Left ventricle myocardium inferior (tissue), 1 donor: ENCODE measurements around the gene SPG11. TPM values are rescaled to one million over a fixed set of nuclear protein-coding genes. Genes with fewer than 3 reads are reported as not detected.

Source experiments
- DNase-seq: peaks from one replicate; pipeline ENCODE4 v3.0.0-alpha.2; 2020
- H3K27ac ChIP-seq: fragments of 200-600 bp; replicated peaks from 2 replicates; pipeline ENCODE4 v1.8.0; 2021
- H3K27me3 ChIP-seq: fragments of 200-600 bp; 2 replicates; pipeline ENCODE4 v1.8.0; 2021; ENCODE audit warnings: low read depth
- H3K36me3 ChIP-seq: fragments of 200-600 bp; 2 replicates; pipeline ENCODE4 v1.8.0; 2021
- H3K4me1 ChIP-seq: fragments of 200-600 bp; 2 replicates; pipeline ENCODE4 v1.8.0; 2021
- H3K4me3 ChIP-seq: fragments of 200-600 bp; 2 replicates; pipeline ENCODE4 v1.8.0; 2021; ENCODE audit warnings: mild to moderate bottlenecking, moderate library complexity
- H3K9me3 ChIP-seq: fragments of 200-600 bp; replicated peaks from 2 replicates; pipeline ENCODE4 v1.8.0; 2021
- intact Hi-C: fragments of 100-400 bp; cut with micrococcal nuclease; formaldehyde crosslinking; loops from one replicate; pipeline ENCODE4 v1.11.0; 2022
- total RNA-seq: library from RNA; stranded (reverse); fragmentation: NEBNext Ultra II Directional; extraction: Animal tissue kit (Norgen Biotek cat#: 25700); gene quantifications from one replicate; pipeline ENCODE4 v1.2.1, GENCODE V29; 2021
- TF ChIP-seq, protein P1 (sequence below): fragments of 200-600 bp; IDR thresholded peaks from 2 replicates; pipeline ENCODE4 v1.8.0; 2021; ENCODE audit warnings: antibody characterized with exemption, mild to moderate bottlenecking, borderline replicate concordance
- donor health status: DM: no; HTN: yes; CAD: no; lungs with severe emphysema.

The SPG11 gene
- total RNA-seq, 1 donor from 2014 or later = 49.6 TPM

DNA sequence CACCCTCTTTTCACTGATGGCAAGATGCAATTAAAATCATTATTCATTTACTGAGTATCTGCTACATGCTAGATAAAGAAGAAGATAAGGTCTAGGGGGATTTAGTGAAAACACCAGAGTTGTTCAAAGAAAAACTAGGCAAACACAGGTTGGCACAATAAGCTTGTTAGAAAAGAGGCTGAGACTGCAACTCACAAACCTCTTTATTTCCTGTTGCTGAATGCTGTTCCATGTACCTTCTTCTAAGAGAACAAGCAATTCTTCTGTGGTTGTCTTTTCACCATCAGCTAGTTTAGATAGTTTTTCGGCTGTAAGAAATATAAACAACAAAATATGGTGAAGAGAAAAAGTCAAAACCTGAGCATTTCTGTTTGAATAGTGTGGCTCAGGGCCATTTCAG, 65.4 kb downstream of the SPG11 start:
- H3K4me1 ChIP-seq = peaks cover 6% of the 10 kb centered on the region
- no peak for DNase-seq
- TF ChIP-seq, protein P1, sequence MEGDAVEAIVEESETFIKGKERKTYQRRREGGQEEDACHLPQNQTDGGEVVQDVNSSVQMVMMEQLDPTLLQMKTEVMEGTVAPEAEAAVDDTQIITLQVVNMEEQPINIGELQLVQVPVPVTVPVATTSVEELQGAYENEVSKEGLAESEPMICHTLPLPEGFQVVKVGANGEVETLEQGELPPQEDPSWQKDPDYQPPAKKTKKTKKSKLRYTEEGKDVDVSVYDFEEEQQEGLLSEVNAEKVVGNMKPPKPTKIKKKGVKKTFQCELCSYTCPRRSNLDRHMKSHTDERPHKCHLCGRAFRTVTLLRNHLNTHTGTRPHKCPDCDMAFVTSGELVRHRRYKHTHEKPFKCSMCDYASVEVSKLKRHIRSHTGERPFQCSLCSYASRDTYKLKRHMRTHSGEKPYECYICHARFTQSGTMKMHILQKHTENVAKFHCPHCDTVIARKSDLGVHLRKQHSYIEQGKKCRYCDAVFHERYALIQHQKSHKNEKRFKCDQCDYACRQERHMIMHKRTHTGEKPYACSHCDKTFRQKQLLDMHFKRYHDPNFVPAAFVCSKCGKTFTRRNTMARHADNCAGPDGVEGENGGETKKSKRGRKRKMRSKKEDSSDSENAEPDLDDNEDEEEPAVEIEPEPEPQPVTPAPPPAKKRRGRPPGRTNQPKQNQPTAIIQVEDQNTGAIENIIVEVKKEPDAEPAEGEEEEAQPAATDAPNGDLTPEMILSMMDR = no peak
- no peaks in the 10 kb centered on the region for H3K9me3 ChIP-seq
- H3K27me3 ChIP-seq = no peaks in the 10 kb centered on the region
- intact Hi-C loops = no loop called here
- H3K27ac ChIP-seq = no peak overlapping the region
- no peak overlapping the region for H3K4me3 ChIP-seq
- peaks cover 99% of the 10 kb centered on the region for H3K36me3 ChIP-seq

- H3K4me1 ChIP-seq = peaks cover 6% of the 10 kb centered on the region
- no peak for DNase-seq
- peaks cover 99% of the 10 kb centered on the region for H3K36me3 ChIP-seq
- TF ChIP-seq, protein P1 = no peak
- intact Hi-C loops = no loop called here
- H3K4me3 ChIP-seq = no peak overlapping the region
- no peaks in the 10 kb centered on the region for H3K9me3 ChIP-seq
- no peaks in the 10 kb centered on the region for H3K27me3 ChIP-seq
- H3K27ac ChIP-seq = no peak overlapping the region
Measured at GRCh38 chr15:44596511-44597010, 66.9 kb downstream of the SPG11 start.

GRCh38 chr15:44595656-44596510, 67.6 kb downstream of the SPG11 start:
- Histone ChIP-seq H3K9me3 (no peaks in the 10 kb centered on the region), H3K4me1 (peaks cover 6% of the 10 kb centered on the region), H3K36me3 (peaks cover 99% of the 10 kb centered on the region), H3K4me3 (no peak overlapping the region), H3K27me3 (no peaks in the 10 kb centered on the region), H3K27ac (no peak overlapping the region)
- intact Hi-C loops = no loop called here
- no peak for DNase-seq
- TF ChIP-seq, protein P1 = no peak

DNA sequence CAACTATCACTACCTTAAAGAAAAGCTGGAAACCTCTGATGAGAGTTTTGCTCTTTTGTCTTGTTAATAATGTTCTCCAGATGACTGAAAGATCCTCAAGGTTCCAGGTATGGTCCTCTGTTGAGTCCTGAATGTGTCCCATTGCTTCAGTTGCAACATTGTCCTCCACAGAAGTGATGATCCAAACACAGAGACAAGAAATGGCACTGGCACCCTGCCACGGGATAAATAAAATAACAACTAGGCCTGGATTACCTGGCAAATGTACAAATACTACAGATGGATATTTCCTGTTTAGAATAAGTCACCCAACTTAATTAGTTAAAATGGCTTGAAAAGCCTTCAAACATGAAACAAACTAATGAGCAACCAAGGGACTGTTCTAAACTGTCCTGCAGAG, 68.2 kb downstream of the SPG11 start:
- Histone ChIP-seq H3K4me1 (peaks cover 6% of the 10 kb centered on the region), H3K9me3 (no peaks in the 10 kb centered on the region), H3K27me3 (no peaks in the 10 kb centered on the region), H3K36me3 (peaks cover 99% of the 10 kb centered on the region), H3K27ac (no peak overlapping the region), H3K4me3 (no peak overlapping the region)
- TF ChIP-seq, protein P1 = no peak
- intact Hi-C loops = no loop called here
- no peak for DNase-seq

GRCh38 chr15:44593042-44593736, 70.3 kb downstream of the SPG11 start:
- TF ChIP-seq, protein P1 = peak; percentile 45
- DNase-seq = no peak

More at GRCh38 chr15:44593042-44593736, 70.3 kb downstream of the SPG11 start:
- peaks cover 100% of the 10 kb centered on the region for H3K36me3 ChIP-seq
- no peak overlapping the region for H3K4me3 ChIP-seq
- no peaks in the 10 kb centered on the region for H3K9me3 ChIP-seq
- H3K27ac ChIP-seq = no peak overlapping the region
- peaks cover 6% of the 10 kb centered on the region for H3K4me1 ChIP-seq
- intact Hi-C loops = no loop called here
- H3K27me3 ChIP-seq = no peaks in the 10 kb centered on the region
